Muscle of leg (tissue), 9 donors: ENCODE data around the gene SLFN12. TPM values are rescaled to one million over a fixed set of nuclear protein-coding genes. Genes with fewer than 3 reads are reported as not detected.

Source experiments
- polyA plus RNA-seq, 8 donors: library from polyadenylated mRNA; unstranded; fragments of 120-200 nt; gene quantifications; one replicate each; pipeline versions ENCODE4 v1.2.1 to v1.2.3, GENCODE V29; 2013; ENCODE audit warnings: inconsistent platforms in 1 of 8, low replicate concordance in 1 of 8; ENCODE audit not compliant: insufficient read length in 8 of 8, insufficient read depth in 1 of 8
- total RNA-seq: library from RNA; stranded (reverse); fragments of 120-200 nt; gene quantifications from one replicate; pipeline ENCODE4 v1.2.4, GENCODE V29; 2013

Gene SLFN12
- total and polyA plus RNA-seq, 9 donors, result 4.2 to 11.5 (median 7.0) TPM

Other genes starting within 250 kb of the SLFN12 start
- gene SLC35G3, start 238.1 kb downstream of the SLFN12 start, total RNA-seq, result not detected
- under 1 TPM; 0.10 to 0.49 (median 0.31) TPM for gene SLC35G3, start 238.1 kb downstream of the SLFN12 start, polyA plus RNA-seq
- 8.9 TPM for gene SLFN5, start 189.4 kb downstream of the SLFN12 start, total RNA-seq
- 1 to 10 TPM; 2.6 to 6.0 (median 4.9) TPM for gene SLFN5, start 189.4 kb downstream of the SLFN12 start, polyA plus RNA-seq
- 13.6 TPM for gene SLFN11, start 58.9 kb downstream of the SLFN12 start, total RNA-seq
- 10 to 100 TPM in 2 of 8 donors, 1 to 10 TPM in 6; 6.8 to 19.8 (median 8.0) TPM for gene SLFN11, start 58.9 kb downstream of the SLFN12 start, polyA plus RNA-seq
- 2.7 TPM for gene SLFN13, start 16.3 kb upstream of the SLFN12 start, total RNA-seq
- gene SLFN13, start 16.3 kb upstream of the SLFN12 start, polyA plus RNA-seq, result 1 to 10 TPM; 1.8 to 9.4 (median 2.8) TPM
- gene SLFN12L, start 105.2 kb upstream of the SLFN12 start, total RNA-seq, result 0.13 TPM
- gene SLFN12L, start 105.2 kb upstream of the SLFN12 start, polyA plus RNA-seq, result under 1 TPM; 0.06 to 0.57 (median 0.11) TPM
- 0.22 TPM for gene SLFN14, start 128.3 kb upstream of the SLFN12 start, total RNA-seq
- under 1 TPM; 0.07 to 0.32 (median 0.18) TPM for gene SLFN14, start 128.3 kb upstream of the SLFN12 start, polyA plus RNA-seq
- 8.2 TPM for gene PEX12, start 146.1 kb upstream of the SLFN12 start, total RNA-seq
- 1 to 10 TPM; 6.1 to 9.1 (median 7.3) TPM for gene PEX12, start 146.1 kb upstream of the SLFN12 start, polyA plus RNA-seq
- 45.4 TPM for gene AP2B1, start 154.8 kb upstream of the SLFN12 start, total RNA-seq
- gene AP2B1, start 154.8 kb upstream of the SLFN12 start, polyA plus RNA-seq, result 10 to 100 TPM; 65.0 to 92.9 (median 75.9) TPM